Activated T-helper 17 cell treated with anti-CD3 and anti-CD28 coated beads, Interleukin-2, amount 50 U/mL, for 72 hours (primary cell): ENCODE results near the gene SELENOP. TPM values are rescaled to one million over a fixed set of nuclear protein-coding genes. Genes with fewer than 3 reads are reported as not detected.
"Not testable (repeated sequence)": the region's sequence is repeated elsewhere in the genome, so short reads cannot be mapped to it uniquely, and the experiment has no call there.

ENCODE experiments used
- ATAC-seq: fragments of 150-1000 bp; cut with Tn5 transposase; replicated peaks from 2 replicates; pipeline ENCODE4 v1.10.0; 2021; ENCODE audit warnings: mild to moderate bottlenecking, moderate library complexity
- H3K27ac Mint-ChIP-seq: one replicate; pipeline ENCODE4 v1.8.0; 2022; ENCODE audit warnings: mixed read lengths
- H3K27me3 Mint-ChIP-seq: one replicate; pipeline ENCODE4 v1.8.0; 2022; ENCODE audit warnings: mixed read lengths
- H3K36me3 Mint-ChIP-seq: one replicate; pipeline ENCODE4 v1.8.0; 2022; ENCODE audit warnings: low read depth, mild to moderate bottlenecking, mixed read lengths
- H3K4me1 Mint-ChIP-seq: one replicate; pipeline ENCODE4 v1.8.0; 2022; ENCODE audit warnings: mixed read lengths
- H3K4me3 Mint-ChIP-seq: one replicate; pipeline ENCODE4 v1.8.0; 2022; ENCODE audit warnings: mild to moderate bottlenecking, mixed read lengths
- H3K9me3 Mint-ChIP-seq: one replicate; pipeline ENCODE4 v1.8.0; 2022; ENCODE audit warnings: mixed read lengths
- total RNA-seq, 2 donors: library from RNA; stranded (reverse); gene quantifications; one replicate each; pipeline ENCODE4 v1.2.3, GENCODE V29; 2022

SELENOP gene
- total RNA-seq, 2 donors from 2014 or later: not detected

DNA sequence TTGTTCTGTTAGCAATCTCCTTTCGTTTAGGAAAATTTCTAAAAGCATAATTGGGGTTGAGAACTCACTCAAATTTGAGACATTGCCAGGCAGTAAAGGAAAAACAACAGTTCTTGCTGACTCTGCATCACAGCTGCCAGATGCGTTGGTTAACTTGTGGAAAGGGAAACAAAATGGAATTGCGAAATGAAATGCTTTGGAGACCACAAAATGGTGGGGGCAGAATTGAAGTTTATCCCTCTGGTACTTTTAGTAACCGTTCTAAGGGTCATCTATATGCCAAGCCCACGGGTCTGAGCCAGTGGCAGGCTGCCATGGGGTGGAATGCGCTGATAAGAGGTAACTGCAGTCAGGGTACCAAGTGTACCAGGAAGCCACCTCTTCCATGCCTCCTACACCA lies 28.6 kb upstream of the SELENOP start:
- Mint-ChIP-seq H3K27me3 (no peaks in the 10 kb centered on the region), H3K36me3 (no peaks in the 10 kb centered on the region), H3K4me3 (no peak overlapping the region), H3K9me3 (no peaks in the 10 kb centered on the region), H3K27ac (no peak overlapping the region), H3K4me1 (no peaks in the 10 kb centered on the region)
- ATAC-seq: no peak

GRCh38 chr5:42839196-42839595 lies 27.5 kb upstream of the SELENOP start:
- Mint-ChIP-seq H3K36me3 (no peaks in the 10 kb centered on the region), H3K4me1 (no peaks in the 10 kb centered on the region), H3K27me3 (no peaks in the 10 kb centered on the region), H3K4me3 (no peak overlapping the region), H3K9me3 (no peaks in the 10 kb centered on the region), H3K27ac (no peak overlapping the region)
- no peak for ATAC-seq

- no peaks in the 10 kb centered on the region for H3K36me3 Mint-ChIP-seq
- no peaks in the 10 kb centered on the region for H3K9me3 Mint-ChIP-seq
- H3K27ac Mint-ChIP-seq: no peak overlapping the region
- no peak for ATAC-seq
- no peaks in the 10 kb centered on the region for H3K27me3 Mint-ChIP-seq
- H3K4me3 Mint-ChIP-seq: no peak overlapping the region
- no peaks in the 10 kb centered on the region for H3K4me1 Mint-ChIP-seq
Measured at GRCh38 chr5:42837601-42838000, 25.9 kb upstream of the SELENOP start.

GRCh38 chr5:42836070-42836769 lies 24.5 kb upstream of the SELENOP start:
- H3K27me3 Mint-ChIP-seq: peaks cover 7% of the 10 kb centered on the region
- H3K27ac Mint-ChIP-seq: no peak overlapping the region
- no peak overlapping the region for H3K4me3 Mint-ChIP-seq
- no peaks in the 10 kb centered on the region for H3K36me3 Mint-ChIP-seq
- no peak for ATAC-seq
- H3K9me3 Mint-ChIP-seq: no peaks in the 10 kb centered on the region
- no peaks in the 10 kb centered on the region for H3K4me1 Mint-ChIP-seq

- Mint-ChIP-seq H3K27me3 (peaks cover 14% of the 10 kb centered on the region), H3K4me3 (no peak overlapping the region), H3K27ac (no peak overlapping the region), H3K9me3 (no peaks in the 10 kb centered on the region), H3K4me1 (no peaks in the 10 kb centered on the region), H3K36me3 (no peaks in the 10 kb centered on the region)
- no peak for ATAC-seq
Measured at GRCh38 chr5:42832060-42832459, 20.4 kb upstream of the SELENOP start.

DNA sequence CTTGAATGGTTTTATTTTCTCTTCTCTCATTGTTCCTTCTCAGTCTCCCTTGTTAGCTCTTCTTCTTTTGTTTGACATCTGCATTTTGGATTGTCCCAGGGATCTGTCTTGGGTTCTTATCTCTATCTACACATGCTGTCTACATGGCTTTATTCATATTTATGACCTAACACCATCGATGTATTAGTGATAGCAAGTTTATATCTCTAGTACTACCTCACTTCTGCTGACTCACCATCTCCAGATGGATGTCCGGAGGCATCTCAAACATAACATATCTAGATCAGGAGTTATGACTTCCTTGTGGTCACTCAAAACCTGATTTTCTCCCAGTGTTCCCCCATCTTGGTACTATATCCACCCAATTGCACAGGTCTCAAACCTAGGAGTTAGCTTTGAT lies 19.2 kb upstream of the SELENOP start:
- no peaks in the 10 kb centered on the region for H3K4me1 Mint-ChIP-seq
- H3K4me3 Mint-ChIP-seq: no peak overlapping the region
- ATAC-seq: no peak
- H3K9me3 Mint-ChIP-seq: no peaks in the 10 kb centered on the region
- no peak overlapping the region for H3K27ac Mint-ChIP-seq
- no peaks in the 10 kb centered on the region for H3K36me3 Mint-ChIP-seq
- H3K27me3 Mint-ChIP-seq: peaks cover 14% of the 10 kb centered on the region

DNA sequence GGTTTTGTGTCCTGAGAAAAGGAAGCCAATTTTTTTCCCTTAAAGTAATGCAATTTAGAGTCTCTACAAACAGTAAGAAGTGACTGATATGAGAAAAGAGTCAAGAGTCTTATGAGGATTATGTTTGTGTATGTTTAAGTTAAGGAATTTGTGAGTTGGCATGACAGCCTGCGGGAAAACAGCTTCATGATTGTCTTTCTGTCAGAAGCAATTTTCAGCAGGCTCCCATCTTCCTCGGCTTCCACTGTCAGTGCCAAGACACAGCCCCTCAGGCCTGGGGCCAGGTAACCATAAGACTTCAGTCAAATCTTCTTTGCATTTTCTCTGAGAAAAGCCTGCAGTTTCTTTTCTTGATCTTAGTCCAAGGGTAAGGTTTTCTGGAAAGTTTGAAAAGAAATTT lies 17.0 kb upstream of the SELENOP start:
- no peaks in the 10 kb centered on the region for H3K9me3 Mint-ChIP-seq
- ATAC-seq: no peak

DNA sequence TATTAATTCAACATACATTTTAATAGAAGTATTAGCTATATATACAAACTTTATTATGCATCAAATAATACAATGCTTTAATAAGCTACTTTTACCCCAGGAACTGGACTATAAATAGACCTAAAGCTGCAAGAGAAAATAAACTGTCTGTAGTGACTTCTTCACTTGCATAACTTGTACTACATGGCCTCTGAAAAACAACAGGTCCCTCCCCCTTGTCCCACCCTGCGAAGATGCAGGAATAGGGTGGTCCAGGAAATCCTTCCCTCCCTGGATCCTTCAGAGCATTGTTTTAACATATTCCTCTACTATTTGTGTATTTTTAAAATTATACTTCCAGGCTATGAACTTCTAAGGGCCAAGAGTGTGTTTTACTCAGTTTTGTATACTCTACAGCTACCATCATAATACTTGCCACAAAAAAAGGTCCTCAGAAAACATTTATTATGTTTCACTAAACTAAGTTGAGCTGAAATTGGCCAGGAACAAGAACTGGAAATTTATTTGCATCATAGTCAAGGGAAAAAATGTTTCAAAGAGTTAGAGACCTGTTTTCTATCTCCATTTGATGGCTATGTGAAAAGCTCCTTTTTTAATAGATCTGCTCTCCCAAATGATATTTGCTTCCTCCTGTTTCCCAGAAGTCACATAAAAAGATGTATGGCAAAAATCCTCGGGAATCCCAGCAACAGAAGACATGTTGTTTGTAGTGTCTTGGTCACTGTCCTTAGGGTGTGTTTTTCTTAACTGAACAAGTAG lies 15.2 kb upstream of the SELENOP start:
- H3K4me3 Mint-ChIP-seq: no peak overlapping the region
- ATAC-seq: no peak
- H3K27ac Mint-ChIP-seq: no peak overlapping the region
- no peaks in the 10 kb centered on the region for H3K4me1 Mint-ChIP-seq
- no peaks in the 10 kb centered on the region for H3K36me3 Mint-ChIP-seq
- no peaks in the 10 kb centered on the region for H3K9me3 Mint-ChIP-seq
- peaks cover 14% of the 10 kb centered on the region for H3K27me3 Mint-ChIP-seq

More for the DNA sequence above, 17.0 kb upstream of the SELENOP start:
- Mint-ChIP-seq H3K27ac (no peak overlapping the region), H3K4me3 (no peak overlapping the region), H3K4me1 (no peaks in the 10 kb centered on the region), H3K36me3 (no peaks in the 10 kb centered on the region), H3K27me3 (peaks cover 14% of the 10 kb centered on the region)

DNA sequence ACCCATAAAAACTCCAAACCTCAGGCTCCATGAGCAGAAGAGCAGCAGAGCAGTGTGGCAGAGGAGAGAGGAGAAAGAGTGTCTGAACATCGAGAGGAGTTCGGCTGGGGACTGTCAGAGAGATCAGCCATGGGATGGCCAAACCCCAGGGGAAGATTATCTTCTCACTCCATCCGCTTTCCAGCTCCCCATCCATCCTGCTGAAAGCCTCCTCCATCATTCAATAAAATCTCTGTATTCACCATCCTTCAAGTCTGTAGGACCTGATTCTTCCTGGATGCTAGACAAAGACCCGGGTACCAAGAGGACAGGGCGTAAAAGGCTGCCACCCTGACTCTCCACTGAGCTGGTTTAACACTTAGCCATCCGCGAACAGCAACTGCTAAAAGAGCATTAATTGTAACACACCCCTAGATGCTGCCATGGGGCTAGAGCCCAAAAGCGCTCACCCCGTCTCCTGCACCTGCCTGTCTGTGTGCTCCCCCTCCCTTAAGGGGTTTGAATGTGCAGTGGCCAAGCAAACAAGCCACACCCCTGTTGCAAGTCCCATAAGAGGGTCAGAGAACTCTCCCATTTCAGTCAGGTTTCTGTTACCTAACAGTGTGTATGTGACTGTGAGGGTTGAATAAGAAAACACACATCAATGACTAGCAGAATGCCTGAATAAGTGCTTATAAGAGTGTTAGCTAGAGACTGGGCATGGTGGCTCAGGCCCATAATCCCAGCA lies 13.9 kb upstream of the SELENOP start:
- Mint-ChIP-seq H3K4me1 (no peaks in the 10 kb centered on the region), H3K27ac (no peak overlapping the region), H3K36me3 (no peaks in the 10 kb centered on the region), H3K27me3 (peaks cover under 1% of the 10 kb centered on the region), H3K9me3 (no peaks in the 10 kb centered on the region), H3K4me3 (no peak overlapping the region)
- ATAC-seq: no peak

- Mint-ChIP-seq H3K4me3 (no peak overlapping the region), H3K36me3 (no peaks in the 10 kb centered on the region), H3K4me1 (no peaks in the 10 kb centered on the region), H3K9me3 (no peaks in the 10 kb centered on the region), H3K27ac (no peak overlapping the region), H3K27me3 (no peaks in the 10 kb centered on the region)
- no peak for ATAC-seq
Measured at GRCh38 chr5:42824347-42824976, 12.8 kb upstream of the SELENOP start.

DNA sequence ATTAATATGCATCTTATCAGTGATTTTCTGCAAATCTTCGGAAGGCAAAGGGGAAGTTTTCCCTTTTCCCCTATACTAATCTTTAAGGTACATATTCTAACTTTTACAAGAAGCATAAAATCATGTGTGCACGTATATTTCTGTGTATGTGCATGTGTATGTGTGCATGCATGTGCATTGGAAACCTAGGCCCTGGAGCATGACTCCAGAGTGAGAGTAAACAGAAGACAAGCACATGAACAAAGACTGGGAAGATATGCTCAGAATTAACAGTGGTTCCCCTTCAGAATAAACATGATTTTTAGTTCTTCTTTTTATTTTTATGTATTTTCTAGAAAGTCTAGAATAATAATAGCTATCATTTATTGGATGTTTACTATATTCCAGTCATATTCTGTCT lies 10.9 kb upstream of the SELENOP start:
- no peaks in the 10 kb centered on the region for H3K27me3 Mint-ChIP-seq
- H3K27ac Mint-ChIP-seq: no peak overlapping the region
- no peaks in the 10 kb centered on the region for H3K36me3 Mint-ChIP-seq
- H3K4me1 Mint-ChIP-seq: no peaks in the 10 kb centered on the region
- no peaks in the 10 kb centered on the region for H3K9me3 Mint-ChIP-seq
- no peak for ATAC-seq
- no peak overlapping the region for H3K4me3 Mint-ChIP-seq

GRCh38 chr5:42819745-42820144 lies 8.1 kb upstream of the SELENOP start:
- no peak for ATAC-seq
- Mint-ChIP-seq H3K9me3 (no peaks in the 10 kb centered on the region), H3K36me3 (no peaks in the 10 kb centered on the region)

GRCh38 chr5:42816546-42816945 lies 4.9 kb upstream of the SELENOP start:
- not testable (repeated sequence) for H3K4me3 Mint-ChIP-seq, ATAC-seq, H3K36me3 Mint-ChIP-seq, H3K27me3 Mint-ChIP-seq, H3K27ac Mint-ChIP-seq, H3K9me3 Mint-ChIP-seq, H3K4me1 Mint-ChIP-seq

More at GRCh38 chr5:42819745-42820144, 8.1 kb upstream of the SELENOP start:
- Mint-ChIP-seq H3K4me3 (no peak overlapping the region), H3K27me3 (no peaks in the 10 kb centered on the region), H3K27ac (no peak overlapping the region), H3K4me1 (no peaks in the 10 kb centered on the region)

GRCh38 chr5:42813533-42813932 lies 1.8 kb upstream of the SELENOP start:
- Mint-ChIP-seq H3K27ac (no peak overlapping the region), H3K27me3 (no peaks in the 10 kb centered on the region), H3K9me3 (no peaks in the 10 kb centered on the region), H3K4me3 (no peak overlapping the region), H3K4me1 (no peaks in the 10 kb centered on the region), H3K36me3 (no peaks in the 10 kb centered on the region)
- no peak for ATAC-seq
